K562 (cell line): ENCODE measurements around the gene GYG1. TPM values are rescaled to one million over a fixed set of nuclear protein-coding genes. Genes with fewer than 3 reads are reported as not detected.

Source experiments
- ATAC-seq: fragments of 200-7000 bp; cut with Tn5 transposase; 3 replicates; pipeline ENCODE4 v1.9.1; 2020; ENCODE audit warnings: moderate library complexity
- BruUV-seq: library from RNA; stranded (reverse); fragments of 400-500 nt; replicated peaks from 2 replicates; lab custom pipeline; 2021; lab: Mats Ljungman, UMichigan
- CTCF ChIA-PET: fragments of 300-600 bp; formaldehyde crosslinking; extraction: SDS; loops from one replicate; lab custom pipeline; 2021; ENCODE audit warnings: low intra/inter-chr PET ratio; lab: Yijun Ruan, JAX
- POLR2A ChIA-PET: fragments of 300-600, 350-650 bp; sonication (Branson Sonifier 250); formaldehyde crosslinking; extraction: SDS; loops from one replicate; lab custom pipeline; 2021; ENCODE audit warnings: antibody characterized with exemption, inconsistent platforms; lab: Yijun Ruan, JAX
- DNase-seq, 4 experiments: peaks; one replicate each; pipeline versions ENCODE4 v3.0.0 to v3.0.0-alpha.2; 2011 to 2018; ENCODE audit warnings: low spot score in 3 of 4, mixed read lengths in 3 of 4; ENCODE audit errors: extremely low read depth in 1 of 4
- FAIRE-seq: peaks from 2 replicates; lab custom pipeline; 2011; peaks lifted over from hg19 to GRCh38; lab: Jason Lieb, UNC
- H2AFZ ChIP-seq: 2 replicates; pipeline ENCODE4 v1.6.0; 2011; ENCODE audit warnings: low read depth, low read length, control low read depth, inconsistent platforms
- H3K27ac ChIP-seq: fragments of 200-600 bp; 3 replicates; pipeline ENCODE4 v1.8.0; 2011; ENCODE audit warnings: low read depth, mild to moderate bottlenecking, control low read depth, inconsistent platforms, low read length, moderate library complexity, mixed read lengths; ENCODE audit errors: extremely low read depth
- H3K27me3 ChIP-seq, 2 experiments: fragments of 300-600 bp in 1 of 2; 2 replicates in 1 of 2; 3 replicates in 1 of 2; pipeline versions ENCODE4 v1.6.0 to v1.8.0; 2011; ENCODE audit warnings: inconsistent platforms in 2 of 2, low read length in 2 of 2, mild to moderate bottlenecking in 1 of 2, mixed read lengths in 1 of 2, moderate library complexity in 1 of 2; ENCODE audit not compliant: control insufficient read depth in 2 of 2, insufficient read depth in 2 of 2
- H3K36me3 ChIP-seq: fragments of 300-600 bp; 3 replicates; pipeline ENCODE4 v1.8.0; 2011; ENCODE audit warnings: mild to moderate bottlenecking, low read length, inconsistent platforms; ENCODE audit not compliant: control insufficient read depth, insufficient read depth
- H3K4me1 ChIP-seq, 2 experiments: fragments of 200-600 bp in 1 of 2; replicated peaks in 1 of 2; 2 replicates in 1 of 2; 3 replicates in 1 of 2; pipeline versions ENCODE4 v1.5.1 to v1.8.0; 2011; ENCODE audit warnings: inconsistent platforms in 2 of 2, low read length in 2 of 2, mild to moderate bottlenecking in 1 of 2, mixed read lengths in 1 of 2, moderate library complexity in 1 of 2; ENCODE audit not compliant: control insufficient read depth in 2 of 2, insufficient read depth in 2 of 2
- H3K4me2 ChIP-seq: 2 replicates; pipeline ENCODE4 v1.6.1; 2011; ENCODE audit warnings: low read length, control low read depth, inconsistent platforms, mixed read lengths; ENCODE audit not compliant: insufficient read depth
- H3K4me3 ChIP-seq: fragments of 200-600 bp; sonication (generic), shearing (Covaris generic); 2 replicates; pipeline ENCODE4 v1.5.1; 2016; ENCODE audit warnings: control low read depth, inconsistent platforms
- H3K79me2 ChIP-seq: fragments of 200-600 bp; 3 replicates; pipeline ENCODE4 v1.8.0; 2011; ENCODE audit warnings: low read length, inconsistent platforms; ENCODE audit not compliant: control insufficient read depth, insufficient read depth
- H3K9ac ChIP-seq, 2 experiments: 2 replicates each; pipeline versions ENCODE4 v1.6.0 to v1.6.1; 2011; ENCODE audit warnings: low read depth in 2 of 2, low read length in 2 of 2, control low read depth in 1 of 2, inconsistent platforms in 1 of 2, mild to moderate bottlenecking in 1 of 2, mixed read lengths in 1 of 2; ENCODE audit not compliant: insufficient read depth in 1 of 2
- H3K9me1 ChIP-seq: one replicate; pipeline ENCODE4 v1.6.0; 2011; ENCODE audit warnings: inconsistent platforms, mild to moderate bottlenecking, low read length, moderate library complexity; ENCODE audit not compliant: control insufficient read depth, insufficient read depth
- H3K9me3 ChIP-seq: replicated peaks from 2 replicates; pipeline ENCODE4 v1.5.1; 2011; ENCODE audit warnings: low read depth, low read length, inconsistent platforms; ENCODE audit not compliant: control insufficient read depth, insufficient read depth
- H4K20me1 ChIP-seq: replicated peaks from 2 replicates; pipeline ENCODE4 v1.6.1; 2011; ENCODE audit warnings: low read length, inconsistent platforms, mixed read lengths; ENCODE audit not compliant: control insufficient read depth, insufficient read depth
- CBX3 ChIP-seq, 2 experiments: IDR thresholded peaks; 1 replicate in 1 of 2; 2 replicates in 1 of 2; pipeline ENCODE4 v1.6.1; 2012; ENCODE audit warnings: inconsistent platforms in 2 of 2, low read length in 2 of 2, borderline replicate concordance in 1 of 2, control low read depth in 1 of 2
- DPF2 ChIP-seq: fragments of 450-650 bp; IDR thresholded peaks from 2 replicates; pipeline ENCODE4 v1.6.1; 2016
- EWSR1 ChIP-seq: fragments of 450-650 bp; IDR thresholded peaks from 2 replicates; pipeline ENCODE4 v1.6.1; 2018; ENCODE audit warnings: borderline replicate concordance, mild to moderate bottlenecking, low read depth, moderate library complexity; ENCODE audit not compliant: partially characterized antibody
- ILK ChIP-seq: fragments of 450-650 bp; IDR thresholded peaks from 2 replicates; pipeline ENCODE4 v1.6.1; 2016; ENCODE audit warnings: missing genetic modification characterization, low read depth, mild to moderate bottlenecking, missing compliant biosample characterization, moderate library complexity, borderline replicate concordance
- KDM1A ChIP-seq, 2 experiments: fragments of 450-650 bp; IDR thresholded peaks; 2 replicates each; pipeline ENCODE4 v1.6.1; 2016; ENCODE audit warnings: mild to moderate bottlenecking in 2 of 2
- MAFG ChIP-seq: fragments of 450-650 bp; conservative IDR thresholded peaks from 2 replicates; pipeline ENCODE4 v1.6.1; 2016; ENCODE audit warnings: missing genetic modification characterization, missing compliant biosample characterization
- MYBL2 ChIP-seq, 2 experiments: fragments of 450-650 bp in 1 of 2; sonication (generic) in 1 of 2; formaldehyde crosslinking in 1 of 2; IDR thresholded peaks; 2 replicates each; pipeline versions ENCODE4 v1.6.1 to v1.8.1; 2017 to 2022; ENCODE audit warnings: borderline replicate concordance in 1 of 2, inconsistent platforms in 1 of 2, low read depth in 1 of 2, mild to moderate bottlenecking in 1 of 2, missing genetic modification reagents in 1 of 2, moderate library complexity in 1 of 2
- NCOR1 ChIP-seq: fragments of 450-650 bp; IDR thresholded peaks from 2 replicates; pipeline ENCODE4 v1.6.1; 2016; ENCODE audit warnings: mild to moderate bottlenecking, moderate library complexity
- NUFIP1 ChIP-seq: fragments of 450-650 bp; IDR thresholded peaks from 2 replicates; pipeline ENCODE4 v1.6.1; 2018; ENCODE audit not compliant: partially characterized antibody
- PTBP1 ChIP-seq: fragments of 200-400 bp; formaldehyde crosslinking; IDR thresholded peaks from 2 replicates; pipeline ENCODE4 v1.6.1; 2017; ENCODE audit warnings: low read depth, low read length
- RFX5 ChIP-seq: IDR thresholded peaks from 2 replicates; pipeline ENCODE4 v1.6.1; 2011; ENCODE audit warnings: low read depth, mild to moderate bottlenecking, improper control_type of control experiment, low read length
- RNF2 ChIP-seq: sonication (generic); IDR thresholded peaks from 2 replicates; pipeline ENCODE4 v1.6.1; 2016
- SAP30 ChIP-seq: fragments of 200-600 bp; sonication (generic); IDR thresholded peaks from 2 replicates; pipeline ENCODE4 v1.6.1; 2012; ENCODE audit warnings: borderline replicate concordance, low read depth, mild to moderate bottlenecking, moderate library complexity, low read length, control low read depth, inconsistent platforms; ENCODE audit not compliant: insufficient read depth, poor library complexity, severe bottlenecking
- SMC3 ChIP-seq: conservative IDR thresholded peaks from 2 replicates; pipeline ENCODE4 v1.6.1; 2011; ENCODE audit warnings: low read depth, low read length, improper control_type of control experiment; ENCODE audit not compliant: insufficient read depth
- TAL1 ChIP-seq: fragments of 450-650 bp; IDR thresholded peaks from 2 replicates; pipeline ENCODE4 v1.6.1; 2016; ENCODE audit warnings: mild to moderate bottlenecking
- ZNF699 ChIP-seq: fragments of 250-450 bp; sonication (Bioruptor Pico); IDR thresholded peaks from 2 replicates; pipeline ENCODE4 v1.8.0; 2021; ENCODE audit warnings: mild to moderate bottlenecking, moderate library complexity; ENCODE audit not compliant: insufficient replicate concordance
- ZNF707 ChIP-seq: fragments of 250-450 bp; sonication (Bioruptor Pico); conservative IDR thresholded peaks from 2 replicates; pipeline ENCODE4 v1.8.0; 2022; ENCODE audit warnings: inconsistent platforms, mild to moderate bottlenecking, moderate library complexity
- ZNF785 ChIP-seq: fragments of 250-450 bp; sonication (Bioruptor Pico); IDR thresholded peaks from 2 replicates; pipeline ENCODE4 v1.4.0; 2020; ENCODE audit warnings: mild to moderate bottlenecking
- WGBS: fragments of 100-300 bp; shearing (Covaris generic); methylation state at CpG from one replicate; pipeline ENCODE4 v1.1.6; 2016; ENCODE audit warnings: low coverage, mixed read lengths; ENCODE audit not compliant: insufficient coverage; ENCODE audit errors: missing lambda C conversion rate; 5-methylcytosine and 5-hydroxymethylcytosine counted together
- in situ Hi-C: fragments of 300-500 bp; cut with MboI; formaldehyde crosslinking; loops from 4 replicates; pipeline ENCODE4 v1.15.0; 2018; ENCODE audit warnings: inconsistent platforms, mixed read lengths
- intact Hi-C: fragments of 100-400 bp; cut with micrococcal nuclease; formaldehyde crosslinking; loops from 2 replicates; pipeline ENCODE4 v1.14.2; 2022
- polyA plus RNA-seq, 8 experiments: library from polyadenylated mRNA; depleted of rRNA in 4 of 8; stranded (reverse) in 5 of 8; unstranded in 3 of 8; fragments of >200 nt; fragmentation: Nextera tagmentation in 2 of 8; fragmentation: Illumina TruSeq in 1 of 8; extraction: Ambion mirVana in 2 of 8; extraction: Trizol in 1 of 8; gene quantifications; 2 replicates each; pipeline versions ENCODE4 v1.2.1 to v1.2.3, GENCODE V29; 2011 to 2014; ENCODE audit warnings: inconsistent platforms in 1 of 8, missing spikeins in 1 of 8
- total RNA-seq, 7 experiments: library from RNA; depleted of rRNA in 6 of 7; stranded (reverse); fragments of >200 nt in 6 of 7; fragmentation: Illumina TruSeq in 2 of 7; extraction: Trizol in 2 of 7; gene quantifications; 2 replicates each; pipeline versions ENCODE4 v1.2.1 to v1.2.3, GENCODE V29; 2011 to 2021; ENCODE audit warnings: low replicate concordance in 1 of 7
- TF ChIP-seq, protein P1 (sequence below): fragments of 450-650 bp; IDR thresholded peaks from 2 replicates; pipeline ENCODE4 v1.6.1; 2017; ENCODE audit warnings: mild to moderate bottlenecking, moderate library complexity

The GYG1 gene
- total and polyA plus RNA-seq, 9 of the 15 experiments (the other 6 are each of a cell fraction or from before 2014, with no cell fraction given), result 14.6 to 38.4 (median 24.6) TPM

DNA sequence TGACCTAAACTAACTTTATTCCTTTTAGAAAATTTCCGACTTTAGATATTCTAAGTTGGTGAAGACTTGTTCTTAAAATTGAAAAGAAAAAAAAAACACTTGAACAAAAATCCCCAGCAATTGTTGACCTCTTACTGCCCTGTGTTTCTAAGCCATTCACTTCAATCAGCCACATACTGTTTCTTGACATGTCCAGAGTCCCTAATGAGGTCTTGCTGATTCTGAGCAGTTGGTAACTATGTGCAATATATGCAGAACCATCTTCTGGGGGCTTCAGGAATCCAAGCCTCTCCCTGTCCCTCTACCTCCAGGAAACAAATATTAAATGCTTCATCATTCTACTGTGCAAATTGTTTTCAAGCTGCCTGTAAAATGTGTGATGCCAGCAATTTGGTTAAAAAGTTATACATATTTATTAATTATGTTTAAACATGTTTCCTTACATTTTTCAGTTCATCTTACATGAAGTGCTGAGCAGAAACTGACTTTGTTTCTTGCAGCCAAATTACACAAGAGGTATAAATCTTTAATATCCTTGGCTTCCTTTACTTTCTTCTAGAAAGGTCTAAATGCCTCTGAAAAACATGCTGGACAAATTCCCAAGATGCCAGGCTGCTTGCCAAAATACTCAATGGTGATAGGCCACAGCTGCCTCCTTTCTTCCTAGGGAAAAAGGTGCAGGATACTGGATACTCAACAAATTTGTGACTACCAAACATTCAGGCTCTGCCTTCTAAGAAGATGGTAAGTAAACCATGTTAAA is 19.8 kb upstream of the GYG1 start:
- no peaks in the 10 kb centered on the region for H3K9me3 ChIP-seq
- WGBS, result 0% methylated on average over 1 of the region's 1 CpG
- BruUV-seq, result no TSS peak
- intact Hi-C loops, result no loop called here
- DNase-seq, result no peak
- no peak for ATAC-seq
- no peak for TF ChIP-seq ZNF785 (CRISPR knock-in tag)
- TF ChIP-seq TAL1, result no peak
- no peak for TF ChIP-seq MAFG (tag)
- TF ChIP-seq, protein P1, sequence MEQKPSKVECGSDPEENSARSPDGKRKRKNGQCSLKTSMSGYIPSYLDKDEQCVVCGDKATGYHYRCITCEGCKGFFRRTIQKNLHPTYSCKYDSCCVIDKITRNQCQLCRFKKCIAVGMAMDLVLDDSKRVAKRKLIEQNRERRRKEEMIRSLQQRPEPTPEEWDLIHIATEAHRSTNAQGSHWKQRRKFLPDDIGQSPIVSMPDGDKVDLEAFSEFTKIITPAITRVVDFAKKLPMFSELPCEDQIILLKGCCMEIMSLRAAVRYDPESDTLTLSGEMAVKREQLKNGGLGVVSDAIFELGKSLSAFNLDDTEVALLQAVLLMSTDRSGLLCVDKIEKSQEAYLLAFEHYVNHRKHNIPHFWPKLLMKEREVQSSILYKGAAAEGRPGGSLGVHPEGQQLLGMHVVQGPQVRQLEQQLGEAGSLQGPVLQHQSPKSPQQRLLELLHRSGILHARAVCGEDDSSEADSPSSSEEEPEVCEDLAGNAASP, result no peak
- no peak for TF ChIP-seq CBX3 (IDR thresholded peaks at IDR 0.05; ENCODE audit: borderline replicate concordance in 1 of 2, low read length in 2 of 2)
- no peak for TF ChIP-seq RFX5
- no peak for TF ChIP-seq ZNF699 (CRISPR knock-in tag)
- TF ChIP-seq ZNF707 (CRISPR knock-in tag), result no peak
- TF ChIP-seq NCOR1, result no peak
- no peak for TF ChIP-seq SMC3
- no peak for TF ChIP-seq DPF2
- TF ChIP-seq NUFIP1, result no peak
- TF ChIP-seq KDM1A (IDR thresholded peaks at IDR 0.05), result no peak
- no peak for TF ChIP-seq PTBP1
- TF ChIP-seq SAP30, result no peak
- no peak for TF ChIP-seq MYBL2 (IDR thresholded peaks at IDR 0.05; ENCODE audit: low read depth)
- TF ChIP-seq MYBL2 (CRISPR knock-in tag; IDR thresholded peaks at IDR 0.05; ENCODE audit: borderline replicate concordance), result no peak
- TF ChIP-seq RNF2, result no peak
- no peak for TF ChIP-seq ILK (tag)
- no peak for TF ChIP-seq EWSR1
- no peak overlapping the region for H3K4me3 ChIP-seq
- H3K79me2 ChIP-seq, result no peaks in the 10 kb centered on the region
- H3K9me1 ChIP-seq, result no peaks in the 10 kb centered on the region
- no peak overlapping the region for H3K9ac ChIP-seq
- in situ Hi-C loops, result loop anchor here (25.0 kb wide), 1 partner anchor 516 kb away; no protein-coding TSS in a partner anchor
- H3K4me1 ChIP-seq, result no peaks in the 10 kb centered on the region
- H3K27me3 ChIP-seq, result peaks cover 0 to 3% of the 10 kb centered on the region in 2 experiments; a peak in 3 of 5 replicates
- no peak overlapping the region for H3K27ac ChIP-seq
- FAIRE-seq, result no peak
- H3K4me2 ChIP-seq, result no peak overlapping the region
- CTCF ChIA-PET, result no interaction called here
- H4K20me1 ChIP-seq, result no peaks in the 10 kb centered on the region
- POLR2A ChIA-PET, result interaction anchor here (0.6 kb wide), 1 partner anchor 20 kb away, joined by 3 read pairs; the partner anchor contains the start of gene GYG1
- H2AFZ ChIP-seq, result no peak overlapping the region
- no peaks in the 10 kb centered on the region for H3K36me3 ChIP-seq
